HEK293 (cell line): Measurements from ENCODE around the gene PLEKHD1.

Source experiments
- CTCF ChIA-PET: fragments of 350-600 bp; formaldehyde crosslinking; extraction: SDS; loops from one replicate; lab custom pipeline; 2021; ENCODE audit warnings: antibody characterized with exemption; lab: Yijun Ruan, JAX
- POLR2A ChIA-PET: fragments of 300-600 bp; formaldehyde crosslinking; extraction: SDS; loops from one replicate; lab custom pipeline; 2020; ENCODE audit warnings: antibody characterized with exemption, inconsistent platforms; lab: Yijun Ruan, JAX
- H3K27ac ChIP-seq: fragments of 200-500 bp; sonication (Bioruptor generic); 2 replicates; pipeline ENCODE4 v1.5.1; 2014; ENCODE audit warnings: low read depth, low read length, control low read depth, inconsistent platforms; ENCODE audit errors: extremely low read depth
- H3K36me3 ChIP-seq, 2 experiments: fragments of 200-500 bp in 1 of 2; sonication (Bioruptor generic) in 1 of 2; 1 replicate in 1 of 2; 2 replicates in 1 of 2; pipeline ENCODE4 v1.5.1; 2014 to 2017; ENCODE audit warnings: inconsistent platforms in 2 of 2, low read length in 2 of 2; ENCODE audit not compliant: control insufficient read depth in 2 of 2, insufficient read depth in 1 of 2
- H3K4me1 ChIP-seq: fragments of 200-500 bp; sonication (Bioruptor generic); 2 replicates; pipeline ENCODE4 v1.5.1; 2014; ENCODE audit warnings: mild to moderate bottlenecking, low read length, inconsistent platforms; ENCODE audit not compliant: control insufficient read depth, insufficient read depth
- H3K4me3 ChIP-seq: 2 replicates; pipeline ENCODE4 v1.5.1; 2011; ENCODE audit warnings: low read depth, mild to moderate bottlenecking, control low read depth, low read length, moderate library complexity
- H3K9me3 ChIP-seq: fragments of 200-500 bp; sonication (Bioruptor generic); 2 replicates; pipeline ENCODE4 v1.5.1; 2014; ENCODE audit warnings: low read depth, low read length, inconsistent platforms; ENCODE audit not compliant: control insufficient read depth, insufficient read depth
- GLIS2 ChIP-seq: fragments of 450-650 bp; formaldehyde crosslinking; IDR thresholded peaks from 2 replicates; pipeline ENCODE4 v1.5.1; 2016; ENCODE audit warnings: missing biosample characterization, missing genetic modification characterization
- MZF1 ChIP-seq: fragments of 450-650 bp; formaldehyde crosslinking; IDR thresholded peaks from 2 replicates; pipeline ENCODE4 v1.5.1; 2017; ENCODE audit warnings: missing biosample characterization, missing genetic modification characterization, borderline replicate concordance
- PRDM6 ChIP-seq: fragments of 450-650 bp; formaldehyde crosslinking; IDR thresholded peaks from 2 replicates; pipeline ENCODE4 v1.5.1; 2017; ENCODE audit warnings: missing biosample characterization, missing genetic modification characterization
- TSHZ1 ChIP-seq: fragments of 450-650 bp; formaldehyde crosslinking; IDR thresholded peaks from 2 replicates; pipeline ENCODE4 v1.5.1; 2016; ENCODE audit warnings: missing biosample characterization, missing genetic modification characterization, borderline replicate concordance
- ZNF121 ChIP-seq: fragments of 450-650 bp; formaldehyde crosslinking; IDR thresholded peaks from 2 replicates; pipeline ENCODE4 v1.5.1; 2016; ENCODE audit warnings: missing biosample characterization, missing genetic modification characterization
- ZNF184 ChIP-seq: fragments of 450-650 bp; IDR thresholded peaks from 2 replicates; pipeline ENCODE4 v1.5.1; 2018; ENCODE audit warnings: missing biosample characterization, mild to moderate bottlenecking, missing genetic modification characterization
- ZNF19 ChIP-seq: fragments of 450-650 bp; formaldehyde crosslinking; IDR thresholded peaks from 2 replicates; pipeline ENCODE4; 2016; ENCODE audit warnings: missing biosample characterization, missing genetic modification characterization, low read depth
- ZNF214 ChIP-seq: fragments of 450-650 bp; formaldehyde crosslinking; IDR thresholded peaks from 2 replicates; pipeline ENCODE4 v1.5.1; 2017; ENCODE audit warnings: missing biosample characterization, mild to moderate bottlenecking, missing genetic modification characterization, borderline replicate concordance
- ZNF354C ChIP-seq: fragments of 450-650 bp; formaldehyde crosslinking; IDR thresholded peaks from 2 replicates; pipeline ENCODE4 v1.5.1; 2016; ENCODE audit warnings: missing biosample characterization, missing genetic modification characterization, low read depth, borderline replicate concordance
- ZNF433 ChIP-seq: fragments of 450-650 bp; formaldehyde crosslinking; IDR thresholded peaks from 2 replicates; pipeline ENCODE4 v1.5.1; 2016; ENCODE audit warnings: missing biosample characterization, missing genetic modification characterization, low read depth
- ZNF473 ChIP-seq: fragments of 450-650 bp; formaldehyde crosslinking; IDR thresholded peaks from 2 replicates; pipeline ENCODE4 v1.5.1; 2017; ENCODE audit warnings: missing biosample characterization, missing genetic modification characterization
- ZNF48 ChIP-seq: fragments of 450-650 bp; formaldehyde crosslinking; IDR thresholded peaks from 2 replicates; pipeline ENCODE4 v1.5.1; 2016; ENCODE audit warnings: missing biosample characterization, missing genetic modification characterization
- ZNF521 ChIP-seq: fragments of 450-650 bp; formaldehyde crosslinking; IDR thresholded peaks from 2 replicates; pipeline ENCODE4 v1.5.1; 2017; ENCODE audit warnings: missing biosample characterization, mild to moderate bottlenecking, missing genetic modification characterization
- ZNF585B ChIP-seq: fragments of 450-650 bp; formaldehyde crosslinking; IDR thresholded peaks from 2 replicates; pipeline ENCODE4 v1.5.1; 2016; ENCODE audit warnings: missing biosample characterization, missing genetic modification characterization
- ZNF626 ChIP-seq: fragments of 450-650 bp; sonication (Bioruptor Pico); formaldehyde crosslinking; IDR thresholded peaks from 2 replicates; pipeline ENCODE4 v1.5.1; 2018; ENCODE audit warnings: missing biosample characterization, missing genetic modification characterization, inconsistent platforms
- ZNF704 ChIP-seq: fragments of 450-650 bp; formaldehyde crosslinking; IDR thresholded peaks from 2 replicates; pipeline ENCODE4 v1.5.1; 2016; ENCODE audit warnings: missing biosample characterization, missing genetic modification characterization
- ZNF777 ChIP-seq: fragments of 450-650 bp; formaldehyde crosslinking; IDR thresholded peaks from 2 replicates; pipeline ENCODE4 v1.5.1; 2017; ENCODE audit warnings: missing biosample characterization, missing genetic modification characterization, borderline replicate concordance
- TF ChIP-seq, protein P1 (sequence below): fragments of 450-650 bp; formaldehyde crosslinking; IDR thresholded peaks from 2 replicates; pipeline ENCODE4 v1.5.1; 2016; ENCODE audit warnings: missing biosample characterization, missing genetic modification characterization
- TF ChIP-seq, protein P2 (sequence below): fragments of 450-650 bp; formaldehyde crosslinking; IDR thresholded peaks from 2 replicates; pipeline ENCODE4 v1.5.1; 2016; ENCODE audit warnings: missing biosample characterization, missing genetic modification characterization

The PLEKHD1 gene

GRCh38 chr14:69485701-69486100 lies 1.2 kb downstream of the PLEKHD1 start:
- Histone ChIP-seq H3K9me3 (no peaks in the 10 kb centered on the region), H3K27ac (no peak overlapping the region), H3K4me1 (no peaks in the 10 kb centered on the region; the same call in 1 of the 2 replicates), H3K36me3 (no peaks in the 10 kb centered on the region), H3K4me3 (no peak overlapping the region)
- ChIA-PET CTCF (interaction anchor here (0.6 to 0.9 kb wide), 3 partner anchors 22 to 88 kb away, joined by 3 read pairs; no protein-coding TSS in a partner anchor), POLR2A (no interaction called here)
- no peak for TF ChIP-seq ZNF354C
- no peak for TF ChIP-seq ZNF626 (tag by site-specific recombination)
- no peak for TF ChIP-seq ZNF704
- no peak for TF ChIP-seq ZNF473 (tag by site-specific recombination)
- TF ChIP-seq MZF1 (tag by site-specific recombination) = no peak
- TF ChIP-seq PRDM6 = no peak
- TF ChIP-seq ZNF433 (tag by site-specific recombination) = no peak
- TF ChIP-seq GLIS2 (tag by site-specific recombination) = no peak
- no peak for TF ChIP-seq ZNF585B (tag by site-specific recombination)
- no peak for TF ChIP-seq ZNF48 (tag by site-specific recombination)
- TF ChIP-seq ZNF521 (tag by site-specific recombination) = no peak

- Histone ChIP-seq H3K4me1 (no peaks in the 10 kb centered on the region; the same call in 1 of the 2 replicates), H3K4me3 (no peak overlapping the region), H3K27ac (no peak overlapping the region), H3K9me3 (no peaks in the 10 kb centered on the region), H3K36me3 (no peaks in the 10 kb centered on the region)
- CTCF ChIA-PET = interaction anchor here (1.0 to 1.2 kb wide), 2 partner anchors 16 to 245 kb away, joined by 3 read pairs; no protein-coding TSS in a partner anchor
- TF ChIP-seq, protein P1, sequence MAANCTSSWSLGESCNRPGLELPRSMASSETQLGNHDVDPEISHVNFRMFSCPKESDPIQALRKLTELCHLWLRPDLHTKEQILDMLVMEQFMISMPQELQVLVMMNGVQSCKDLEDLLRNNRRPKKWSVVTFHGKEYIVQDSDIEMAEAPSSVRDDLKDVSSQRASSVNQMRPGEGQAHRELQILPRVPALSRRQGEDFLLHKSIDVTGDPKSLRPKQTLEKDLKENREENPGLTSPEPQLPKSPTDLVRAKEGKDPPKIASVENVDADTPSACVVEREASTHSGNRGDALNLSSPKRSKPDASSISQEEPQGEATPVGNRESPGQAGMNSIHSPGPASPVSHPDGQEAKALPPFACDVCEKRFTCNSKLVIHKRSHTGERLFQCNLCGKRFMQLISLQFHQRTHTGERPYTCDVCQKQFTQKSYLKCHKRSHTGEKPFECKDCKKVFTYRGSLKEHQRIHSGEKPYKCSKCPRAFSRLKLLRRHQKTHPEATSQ (tag by site-specific recombination) = no peak
- TF ChIP-seq TSHZ1 (no peak), ZNF121 (tag by site-specific recombination) (no peak), ZNF214 (tag by site-specific recombination) (no peak), ZNF19 (no peak), ZNF184 (tag by site-specific recombination) (no peak), ZNF777 (tag by site-specific recombination) (no peak)
- TF ChIP-seq, protein P2, sequence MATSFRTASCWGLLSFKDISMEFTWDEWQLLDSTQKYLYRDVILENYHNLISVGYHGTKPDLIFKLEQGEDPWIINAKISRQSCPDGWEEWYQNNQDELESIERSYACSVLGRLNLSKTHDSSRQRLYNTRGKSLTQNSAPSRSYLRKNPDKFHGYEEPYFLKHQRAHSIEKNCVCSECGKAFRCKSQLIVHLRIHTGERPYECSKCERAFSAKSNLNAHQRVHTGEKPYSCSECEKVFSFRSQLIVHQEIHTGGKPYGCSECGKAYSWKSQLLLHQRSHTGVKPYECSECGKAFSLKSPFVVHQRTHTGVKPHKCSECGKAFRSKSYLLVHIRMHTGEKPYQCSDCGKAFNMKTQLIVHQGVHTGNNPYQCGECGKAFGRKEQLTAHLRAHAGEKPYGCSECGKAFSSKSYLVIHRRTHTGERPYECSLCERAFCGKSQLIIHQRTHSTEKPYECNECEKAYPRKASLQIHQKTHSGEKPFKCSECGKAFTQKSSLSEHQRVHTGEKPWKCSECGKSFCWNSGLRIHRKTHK = no peak
- POLR2A ChIA-PET = no interaction called here
These were observed 2.7 kb downstream of the PLEKHD1 start for GRCh38 chr14:69487226-69487625.
